Panc1 (cell line): Measurements from ENCODE around the gene DCAF8. TPM values are rescaled to one million over a fixed set of nuclear protein-coding genes. Genes with fewer than 3 reads are reported as not detected.

ENCODE experiments used
- ATAC-seq: fragments of 200-7000 bp; cut with Tn5 transposase; 2 replicates; pipeline ENCODE4 v1.9.1; 2020; ENCODE audit warnings: mild to moderate bottlenecking, moderate library complexity
- BruUV-seq: library from RNA; stranded (reverse); fragments of 400-500 nt; replicated peaks from 2 replicates; lab custom pipeline; 2021; lab: Mats Ljungman, UMichigan
- CTCF ChIA-PET: fragments of 300-600 bp; sonication (Branson Sonifier 250); formaldehyde crosslinking; loops from one replicate; lab custom pipeline; 2022; ENCODE audit warnings: antibody characterized with exemption; lab: Charles Lee
- POLR2A ChIA-PET: fragments of 300-600 bp; sonication (Branson Sonifier 250); formaldehyde crosslinking; loops from one replicate; lab custom pipeline; 2022; ENCODE audit warnings: antibody characterized with exemption; lab: Charles Lee
- DNase-seq: peaks from one replicate; pipeline ENCODE4 v3.0.0-alpha.2; 2010; ENCODE audit warnings: low read depth, low spot score
- H3K27ac ChIP-seq: 2 replicates; pipeline ENCODE4 v1.5.1; 2011; ENCODE audit warnings: mild to moderate bottlenecking, low read length, inconsistent platforms
- H3K27me3 ChIP-seq: fragments of 200-500 bp; sonication (Bioruptor generic); 2 replicates; pipeline ENCODE4 v1.6.0; 2014; ENCODE audit warnings: low read length, inconsistent platforms; ENCODE audit not compliant: control insufficient read depth, insufficient read depth
- H3K36me3 ChIP-seq: fragments of 200-500 bp; sonication (Bioruptor generic); 2 replicates; pipeline ENCODE4 v1.5.1; 2014; ENCODE audit warnings: inconsistent platforms, mild to moderate bottlenecking, low read length, moderate library complexity; ENCODE audit not compliant: control insufficient read depth, insufficient read depth
- H3K4me1 ChIP-seq: 2 replicates; pipeline ENCODE4 v1.5.1; 2011; ENCODE audit warnings: inconsistent platforms, mild to moderate bottlenecking, low read length, moderate library complexity; ENCODE audit not compliant: control insufficient read depth, insufficient read depth
- H3K4me3 ChIP-seq, 2 experiments: 2 replicates each; pipeline ENCODE4 v1.5.1; 2011 to 2012; ENCODE audit warnings: low read depth in 2 of 2, low read length in 2 of 2, mild to moderate bottlenecking in 2 of 2, inconsistent platforms in 1 of 2, moderate library complexity in 1 of 2
- H3K9me3 ChIP-seq: fragments of 200-500 bp; sonication (Bioruptor generic); 2 replicates; pipeline ENCODE4 v1.5.1; 2014; ENCODE audit warnings: low read depth, mild to moderate bottlenecking, inconsistent platforms, low read length, moderate library complexity; ENCODE audit not compliant: control insufficient read depth, insufficient read depth
- CTCF ChIP-seq: fragments of 450-650 bp; IDR thresholded peaks from 2 replicates; pipeline ENCODE4 v1.5.1; 2017; ENCODE audit warnings: mild to moderate bottlenecking
- POLR2AphosphoS5 ChIP-seq: IDR thresholded peaks from 2 replicates; pipeline ENCODE4 v1.6.1; 2012; ENCODE audit warnings: mild to moderate bottlenecking, low read depth, low read length, moderate library complexity
- REST ChIP-seq, 2 experiments: IDR thresholded peaks; 2 replicates each; pipeline ENCODE4 v1.6.1; 2011 to 2012; ENCODE audit warnings: low read depth in 2 of 2, control low read depth in 1 of 2, low read length in 1 of 2, mild to moderate bottlenecking in 1 of 2, moderate library complexity in 1 of 2; ENCODE audit not compliant: insufficient read depth in 1 of 2
- SIN3A ChIP-seq: IDR thresholded peaks from 2 replicates; pipeline ENCODE4 v1.6.1; 2012; ENCODE audit warnings: low read depth, mild to moderate bottlenecking, low read length, moderate library complexity, borderline replicate concordance; ENCODE audit not compliant: insufficient read depth
- TCF7L2 ChIP-seq: IDR thresholded peaks from 2 replicates; pipeline ENCODE4 v1.6.1; 2011; ENCODE audit warnings: mild to moderate bottlenecking, low read depth, low read length, inconsistent platforms
- in situ Hi-C: cut with HindIII; loops from 2 replicates; pipeline ENCODE4 v1.10.0; 2016; ENCODE audit warnings: low sequenced_read_pairs, low pct_unique_long_range_greater_than_20kb
- intact Hi-C: fragments of 100-400 bp; cut with micrococcal nuclease; formaldehyde crosslinking; loops from one replicate; pipeline ENCODE4 v1.10.0; 2022; ENCODE audit not compliant: unreplicated experiment
- total RNA-seq: library from RNA; stranded (reverse); gene quantifications from one replicate; pipeline ENCODE4 v1.2.1, GENCODE V29; 2021; ENCODE audit not compliant: unreplicated experiment

DCAF8 gene
- total RNA-seq, 1 experiment from 2014 or later: 127 TPM

- no peaks in the 10 kb centered on the region for H3K9me3 ChIP-seq
- no peak overlapping the region for H3K27ac ChIP-seq
- CTCF ChIA-PET: interaction anchor here (0.6 kb wide), 1 partner anchor 25 kb away, joined by 3 read pairs; no protein-coding TSS in a partner anchor
- in situ Hi-C loops (no loop called here), intact Hi-C loops (loop anchor here (10.0 kb wide), 1 partner anchor 1966 kb away; no protein-coding TSS in a partner anchor)
- no TSS peak for BruUV-seq
- no peak for DNase-seq
- TF ChIP-seq SIN3A (no peak), CTCF (no peak), POLR2AphosphoS5 (no peak), REST (IDR thresholded peaks at IDR 0.05; ENCODE audit: insufficient read depth in 1 of 2, low read depth in 2 of 2, low read length in 1 of 2) (no peak), TCF7L2 (no peak)
- H3K4me3 ChIP-seq: no peak overlapping the region
- no peaks in the 10 kb centered on the region for H3K4me1 ChIP-seq
- peaks cover 37% of the 10 kb centered on the region for H3K36me3 ChIP-seq
- POLR2A ChIA-PET: no interaction called here
- no peak for ATAC-seq
- H3K27me3 ChIP-seq: no peaks in the 10 kb centered on the region
Measured at GRCh38 chr1:160228431-160228830, 33.9 kb downstream of the DCAF8 start.

DNA sequence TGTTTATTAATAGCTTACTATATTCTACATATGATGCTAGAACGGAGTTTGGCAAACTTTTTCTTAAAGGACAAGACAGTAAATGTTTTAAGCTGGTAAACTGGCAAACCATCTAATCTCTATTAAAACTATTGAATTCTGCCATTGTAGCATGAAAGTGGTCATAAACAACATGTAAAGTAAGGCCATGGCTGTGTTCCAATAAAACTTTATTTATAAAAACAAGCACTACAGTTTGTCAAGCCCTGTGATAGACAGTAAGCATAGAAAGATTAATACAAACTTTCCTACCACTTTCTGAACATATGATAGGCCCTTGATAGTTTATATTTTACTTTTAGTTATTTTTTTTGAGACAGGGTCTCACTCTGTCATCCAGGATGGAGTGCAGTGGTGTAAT, 34.8 kb downstream of the DCAF8 start:
- BruUV-seq: no TSS peak
- Histone ChIP-seq H3K36me3 (peaks cover 43% of the 10 kb centered on the region), H3K27ac (no peak overlapping the region), H3K27me3 (no peaks in the 10 kb centered on the region), H3K4me3 (no peak overlapping the region), H3K9me3 (no peaks in the 10 kb centered on the region), H3K4me1 (no peaks in the 10 kb centered on the region)
- CTCF ChIA-PET: no interaction called here
- POLR2A ChIA-PET: interaction anchor here (0.7 kb wide), 1 partner anchor 124 kb away, joined by 4 read pairs; no protein-coding TSS in a partner anchor
- TF ChIP-seq SIN3A (no peak), REST (IDR thresholded peaks at IDR 0.05; ENCODE audit: insufficient read depth in 1 of 2, low read depth in 2 of 2, low read length in 1 of 2) (no peak), CTCF (no peak), POLR2AphosphoS5 (no peak), TCF7L2 (no peak)
- intact Hi-C loops: loop anchor here (10.0 kb wide), 1 partner anchor 1967 kb away; no protein-coding TSS in a partner anchor
- ATAC-seq (no peak), DNase-seq (no peak)
- in situ Hi-C loops: no loop called here
